ENCODE results near the gene RBM20. TPM values are rescaled to one million over a fixed set of nuclear protein-coding genes. Genes with fewer than 3 reads are reported as not detected.

The RBM20 gene
- polyA plus RNA-seq, 1 donor = 0.96 TPM

DNA sequence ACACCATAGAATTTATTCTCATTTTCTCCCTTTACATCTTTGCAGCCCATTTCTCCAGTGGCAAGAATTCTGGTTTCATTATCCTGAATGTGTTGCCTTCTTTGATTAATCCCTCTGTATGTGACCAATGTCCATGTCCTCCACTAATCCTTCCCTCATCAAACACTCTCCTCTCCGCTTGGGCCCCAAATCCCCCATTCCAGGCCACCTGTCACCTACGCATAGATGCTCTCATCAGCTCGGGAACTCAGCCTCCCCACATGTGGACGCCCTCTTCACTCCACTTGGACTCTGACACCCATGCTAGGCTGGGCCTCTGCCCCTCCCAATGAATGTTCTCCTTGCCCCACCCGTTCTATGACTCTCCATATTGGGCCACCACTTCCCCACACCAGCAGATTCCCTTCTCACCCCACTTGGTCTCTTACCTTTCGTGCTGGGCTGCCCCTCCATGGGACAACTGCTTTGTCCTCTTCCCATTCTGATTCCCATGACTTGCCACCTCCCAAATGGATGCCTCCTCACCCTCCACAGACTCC, 18.7 kb upstream of the RBM20 start:
- Histone ChIP-seq H3K4me1 (ENCODE audit: control insufficient read depth, insufficient read depth, low read length) (peaks cover 12% of the 10 kb centered on the region), H3K27me3 (ENCODE audit: control insufficient read depth, insufficient read depth, low read length) (no peaks in the 10 kb centered on the region), H3K9me3 (ENCODE audit: control insufficient read depth, low read depth, low read length) (no peaks in the 10 kb centered on the region), H3K27ac (ENCODE audit: low read length) (peak overlapping the region; percentile 56), H3K4me3 (ENCODE audit: low read length) (no peak overlapping the region), H3K36me3 (ENCODE audit: control insufficient read depth, insufficient read depth, low read length) (no peaks in the 10 kb centered on the region)
- 57% methylated on average over 3 of the region's 6 CpGs for WGBS (ENCODE audit: insufficient coverage, low lambda C conversion rate)
- peak in 1 of 2 donors; percentile 58 for DNase-seq

DNA sequence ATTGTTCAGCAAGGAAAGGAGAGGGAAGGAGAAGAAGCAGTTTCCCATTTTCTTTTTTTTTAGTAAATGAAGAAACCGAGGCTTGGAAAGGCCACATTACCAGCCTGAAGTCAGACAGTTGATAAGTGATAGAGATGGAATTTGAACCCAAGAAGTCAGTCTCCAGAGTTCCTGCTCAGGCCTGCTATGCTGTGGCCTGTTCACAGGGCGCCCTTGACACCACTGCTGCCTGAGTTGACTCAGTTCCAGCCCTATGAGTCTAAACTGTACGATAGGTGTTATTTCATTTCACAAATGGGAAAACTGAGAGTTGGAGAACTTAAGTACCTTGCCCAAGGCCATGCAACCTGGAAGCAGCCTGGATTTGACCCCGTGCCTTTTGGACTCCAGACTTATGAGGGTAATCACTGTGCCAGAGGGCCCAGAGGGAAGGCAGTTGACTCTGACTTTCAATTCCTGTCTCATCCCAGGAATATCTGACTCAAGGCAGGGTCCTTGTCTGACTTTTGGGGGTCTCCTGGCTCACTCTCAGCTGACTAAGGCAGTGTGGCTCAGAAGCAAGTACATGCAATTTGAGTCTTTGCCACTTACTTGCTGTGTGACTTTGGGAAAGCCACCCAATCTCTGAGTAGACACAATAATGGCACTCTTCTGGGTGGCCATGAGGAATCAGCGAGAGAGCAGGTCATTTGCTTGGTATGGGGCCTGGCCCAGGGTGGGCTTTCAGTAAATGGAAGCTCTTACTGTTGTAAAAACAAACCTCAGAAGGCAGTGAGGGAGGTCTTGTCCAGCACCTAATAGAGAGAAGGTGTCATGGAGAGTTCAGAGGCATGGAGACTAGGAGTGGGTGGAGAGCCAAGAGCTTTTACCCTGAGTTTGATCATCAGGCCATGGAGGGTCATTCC, 17.9 kb upstream of the RBM20 start:
- 90% methylated on average over 2 of the region's 5 CpGs for WGBS (ENCODE audit: insufficient coverage, low lambda C conversion rate)
- Histone ChIP-seq H3K36me3 (ENCODE audit: control insufficient read depth, insufficient read depth, low read length) (no peaks in the 10 kb centered on the region), H3K4me3 (ENCODE audit: low read length) (no peak overlapping the region), H3K27me3 (ENCODE audit: control insufficient read depth, insufficient read depth, low read length) (no peaks in the 10 kb centered on the region), H3K4me1 (ENCODE audit: control insufficient read depth, insufficient read depth, low read length) (peaks cover 12% of the 10 kb centered on the region), H3K27ac (ENCODE audit: low read length) (peak overlapping the region; percentile 56), H3K9me3 (ENCODE audit: control insufficient read depth, low read depth, low read length) (no peaks in the 10 kb centered on the region)
- peak in 1 of 2 donors; percentile 39 for DNase-seq

DNA sequence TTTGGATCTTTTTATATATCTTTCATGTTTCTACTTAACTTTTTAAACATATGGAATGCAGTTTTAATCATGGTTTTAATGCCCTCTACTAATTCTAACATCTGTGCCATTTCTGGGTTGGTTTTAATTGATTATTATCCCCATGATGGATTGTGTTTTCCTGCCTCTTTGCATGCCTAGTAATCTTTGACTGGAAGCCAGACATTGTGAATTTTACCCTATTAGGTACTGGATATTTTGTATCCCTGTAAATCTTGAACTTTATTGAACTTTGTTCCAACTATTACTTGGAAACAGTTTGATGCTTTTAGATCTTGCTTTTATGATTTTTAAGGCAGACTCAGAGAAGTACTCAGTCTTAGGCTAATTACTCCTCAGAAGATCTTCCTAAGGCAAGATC, 16.0 kb upstream of the RBM20 start:
- Histone ChIP-seq H3K27ac (ENCODE audit: low read length) (no peak overlapping the region), H3K27me3 (ENCODE audit: control insufficient read depth, insufficient read depth, low read length) (no peaks in the 10 kb centered on the region), H3K9me3 (ENCODE audit: control insufficient read depth, low read depth, low read length) (no peaks in the 10 kb centered on the region), H3K4me3 (ENCODE audit: low read length) (no peak overlapping the region), H3K4me1 (ENCODE audit: control insufficient read depth, insufficient read depth, low read length) (peaks cover 12% of the 10 kb centered on the region), H3K36me3 (ENCODE audit: control insufficient read depth, insufficient read depth, low read length) (no peaks in the 10 kb centered on the region)
- DNase-seq = no peak

DNA sequence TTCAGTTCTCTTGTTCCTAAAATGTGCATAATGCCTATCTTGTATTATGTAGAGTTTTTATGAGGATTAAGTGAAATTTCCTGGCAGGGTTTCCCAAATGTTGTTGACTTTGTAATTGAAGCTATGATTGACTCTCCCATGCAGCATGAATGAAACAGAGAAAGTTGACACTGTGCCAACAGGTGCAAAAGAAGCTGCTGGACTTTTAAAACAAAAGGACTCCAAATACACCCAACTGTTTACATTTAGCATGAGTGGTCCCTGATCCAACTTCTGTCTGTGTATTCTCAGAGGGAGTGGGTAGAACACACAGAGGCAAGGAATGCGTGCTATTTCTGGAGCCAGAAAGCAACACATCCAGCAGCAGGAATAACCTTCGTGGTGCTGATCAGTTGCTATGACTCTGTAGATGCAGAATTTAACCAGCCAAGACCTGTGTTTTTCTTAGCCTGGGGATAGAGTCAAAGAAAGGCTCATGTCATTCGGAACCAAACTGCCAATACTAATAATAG, 14.4 kb upstream of the RBM20 start:
- no peak overlapping the region for H3K27ac ChIP-seq (ENCODE audit: low read length)
- no peak for DNase-seq
- H3K27me3 ChIP-seq (ENCODE audit: control insufficient read depth, insufficient read depth, low read length) = no peaks in the 10 kb centered on the region
- H3K4me1 ChIP-seq (ENCODE audit: control insufficient read depth, insufficient read depth, low read length) = peaks cover 12% of the 10 kb centered on the region
- H3K9me3 ChIP-seq (ENCODE audit: control insufficient read depth, low read depth, low read length) = no peaks in the 10 kb centered on the region
- H3K36me3 ChIP-seq (ENCODE audit: control insufficient read depth, insufficient read depth, low read length) = no peaks in the 10 kb centered on the region
- no peak overlapping the region for H3K4me3 ChIP-seq (ENCODE audit: low read length)
- no CpG with 5 or more reads among the region's 3 CpGs for WGBS (ENCODE audit: insufficient coverage, low lambda C conversion rate)

DNA sequence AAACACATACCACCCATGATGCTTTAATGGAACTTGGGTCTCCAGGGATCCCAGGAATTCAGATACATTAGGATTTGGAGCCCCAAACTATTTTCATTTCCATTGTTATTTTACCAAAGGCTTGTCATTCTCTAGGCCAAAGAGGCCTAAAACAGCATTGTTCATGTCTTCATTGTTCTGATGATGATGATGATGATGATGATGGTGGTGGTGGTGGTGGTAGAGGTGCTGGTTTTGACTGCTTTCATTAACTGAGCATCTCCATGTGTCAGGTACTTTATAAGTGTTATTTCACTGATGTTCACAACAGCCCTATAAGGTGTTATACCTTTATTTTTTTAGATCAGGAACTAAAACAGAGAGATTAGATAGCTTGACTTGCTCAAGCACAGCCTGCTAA, 12.2 kb upstream of the RBM20 start:
- DNase-seq = no peak
- Histone ChIP-seq H3K4me3 (ENCODE audit: low read length) (no peak overlapping the region), H3K4me1 (ENCODE audit: control insufficient read depth, insufficient read depth, low read length) (no peaks in the 10 kb centered on the region), H3K27ac (ENCODE audit: low read length) (no peak overlapping the region), H3K27me3 (ENCODE audit: control insufficient read depth, insufficient read depth, low read length) (no peaks in the 10 kb centered on the region), H3K9me3 (ENCODE audit: control insufficient read depth, low read depth, low read length) (no peaks in the 10 kb centered on the region), H3K36me3 (ENCODE audit: control insufficient read depth, insufficient read depth, low read length) (no peaks in the 10 kb centered on the region)

DNA sequence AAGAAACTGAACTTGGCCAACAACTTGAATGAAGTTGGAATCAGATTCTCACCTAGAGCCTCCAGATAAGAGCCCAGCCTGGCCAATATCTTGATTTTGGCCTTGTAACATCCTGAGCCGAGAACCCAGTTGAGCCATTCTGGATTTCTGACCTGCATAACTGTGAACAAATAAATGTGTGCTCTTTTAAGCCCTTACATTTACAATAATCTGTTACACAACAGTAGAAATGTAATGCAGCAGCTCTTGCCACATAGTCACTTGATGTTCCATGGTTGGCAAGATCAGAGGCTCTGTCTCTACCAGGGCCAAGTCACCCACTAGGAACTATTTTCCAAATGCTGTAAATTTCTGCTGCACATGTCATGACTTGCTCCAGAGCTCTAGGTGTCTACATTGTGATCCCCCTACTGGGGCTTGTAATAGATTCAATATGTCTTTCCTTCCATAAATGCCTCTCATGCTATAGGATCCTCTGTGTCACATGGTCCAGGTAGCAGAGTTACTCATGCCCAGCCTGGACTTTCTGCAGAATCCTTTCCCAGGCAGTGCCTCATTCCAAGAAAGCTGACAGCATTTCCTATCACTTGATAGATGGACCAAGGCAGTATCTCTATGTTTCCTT, 11.4 kb upstream of the RBM20 start:
- no CpG with 5 or more reads among the region's 1 CpG for WGBS (ENCODE audit: insufficient coverage, low lambda C conversion rate)

DNA sequence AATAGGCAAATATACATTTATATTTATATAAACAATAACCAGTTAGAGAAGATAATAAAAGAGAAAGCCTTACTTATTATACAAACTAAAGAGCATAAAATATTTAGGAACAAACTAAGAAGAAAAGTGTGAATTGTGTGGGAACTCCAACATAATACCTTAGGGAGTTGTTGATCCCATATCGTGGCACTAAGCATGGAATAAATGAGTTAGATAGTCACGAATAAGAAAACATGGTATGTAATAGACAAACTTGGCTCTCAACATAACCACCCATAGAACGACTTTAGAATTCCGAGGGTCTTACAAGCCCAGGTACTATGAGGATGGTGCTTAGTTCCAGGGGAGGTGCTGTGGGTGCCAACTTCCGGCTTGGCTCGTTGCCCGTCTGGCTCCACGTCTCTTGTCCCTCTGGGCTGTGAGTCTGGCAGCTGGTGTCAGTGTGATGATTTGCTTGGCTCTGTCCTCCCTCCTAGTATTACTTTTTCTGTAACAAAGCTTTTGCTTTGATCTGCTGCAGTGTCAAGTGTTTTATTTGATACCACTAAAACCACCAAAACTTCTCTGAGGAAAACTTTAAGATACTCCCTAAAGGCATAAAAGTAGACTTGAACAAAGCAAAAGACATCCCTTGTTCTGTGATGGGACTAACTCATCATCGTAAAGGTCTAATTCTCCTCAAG, 9.5 kb upstream of the RBM20 start:
- no peaks in the 10 kb centered on the region for H3K4me1 ChIP-seq (ENCODE audit: control insufficient read depth, insufficient read depth, low read length)
- peaks cover 8% of the 10 kb centered on the region for H3K27me3 ChIP-seq (ENCODE audit: control insufficient read depth, insufficient read depth, low read length)
- no peaks in the 10 kb centered on the region for H3K36me3 ChIP-seq (ENCODE audit: control insufficient read depth, insufficient read depth, low read length)
- H3K4me3 ChIP-seq (ENCODE audit: low read length) = no peak overlapping the region
- WGBS (ENCODE audit: insufficient coverage, low lambda C conversion rate) = no CpG with 5 or more reads among the region's 9 CpGs
- no peak overlapping the region for H3K27ac ChIP-seq (ENCODE audit: low read length)
- no peaks in the 10 kb centered on the region for H3K9me3 ChIP-seq (ENCODE audit: control insufficient read depth, low read depth, low read length)
- no peak for DNase-seq

More for the DNA sequence above, 11.4 kb upstream of the RBM20 start:
- Histone ChIP-seq H3K4me3 (ENCODE audit: low read length) (no peak overlapping the region), H3K27me3 (ENCODE audit: control insufficient read depth, insufficient read depth, low read length) (peaks cover 2% of the 10 kb centered on the region), H3K4me1 (ENCODE audit: control insufficient read depth, insufficient read depth, low read length) (no peaks in the 10 kb centered on the region), H3K9me3 (ENCODE audit: control insufficient read depth, low read depth, low read length) (no peaks in the 10 kb centered on the region), H3K27ac (ENCODE audit: low read length) (no peak overlapping the region), H3K36me3 (ENCODE audit: control insufficient read depth, insufficient read depth, low read length) (no peaks in the 10 kb centered on the region)
- DNase-seq = no peak

DNA sequence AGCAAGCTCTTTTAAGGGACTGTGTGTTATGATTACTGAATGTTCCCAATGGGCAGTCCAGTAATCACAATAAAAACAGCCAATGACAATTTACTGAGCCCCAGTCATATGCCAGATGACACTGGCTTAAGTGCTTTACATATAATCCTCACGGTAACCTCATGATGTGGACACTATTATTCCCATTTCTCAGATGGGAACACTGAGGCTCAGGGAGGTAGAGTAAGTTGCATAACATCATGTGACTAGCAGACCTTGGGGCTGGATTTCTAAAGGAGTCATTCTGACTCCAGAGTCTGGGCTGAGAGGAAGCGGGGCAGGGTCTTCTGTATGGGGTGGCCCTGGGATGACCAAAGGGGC, 7.6 kb upstream of the RBM20 start:
- H3K36me3 ChIP-seq (ENCODE audit: control insufficient read depth, insufficient read depth, low read length) = no peaks in the 10 kb centered on the region
- WGBS (ENCODE audit: insufficient coverage, low lambda C conversion rate) = no CpG with 5 or more reads among the region's 2 CpGs
- no peak overlapping the region for H3K27ac ChIP-seq (ENCODE audit: low read length)
- no peaks in the 10 kb centered on the region for H3K9me3 ChIP-seq (ENCODE audit: control insufficient read depth, low read depth, low read length)
- no peak overlapping the region for H3K4me3 ChIP-seq (ENCODE audit: low read length)
- DNase-seq = no peak
- no peaks in the 10 kb centered on the region for H3K4me1 ChIP-seq (ENCODE audit: control insufficient read depth, insufficient read depth, low read length)
- peaks cover 14% of the 10 kb centered on the region for H3K27me3 ChIP-seq (ENCODE audit: control insufficient read depth, insufficient read depth, low read length)

DNA sequence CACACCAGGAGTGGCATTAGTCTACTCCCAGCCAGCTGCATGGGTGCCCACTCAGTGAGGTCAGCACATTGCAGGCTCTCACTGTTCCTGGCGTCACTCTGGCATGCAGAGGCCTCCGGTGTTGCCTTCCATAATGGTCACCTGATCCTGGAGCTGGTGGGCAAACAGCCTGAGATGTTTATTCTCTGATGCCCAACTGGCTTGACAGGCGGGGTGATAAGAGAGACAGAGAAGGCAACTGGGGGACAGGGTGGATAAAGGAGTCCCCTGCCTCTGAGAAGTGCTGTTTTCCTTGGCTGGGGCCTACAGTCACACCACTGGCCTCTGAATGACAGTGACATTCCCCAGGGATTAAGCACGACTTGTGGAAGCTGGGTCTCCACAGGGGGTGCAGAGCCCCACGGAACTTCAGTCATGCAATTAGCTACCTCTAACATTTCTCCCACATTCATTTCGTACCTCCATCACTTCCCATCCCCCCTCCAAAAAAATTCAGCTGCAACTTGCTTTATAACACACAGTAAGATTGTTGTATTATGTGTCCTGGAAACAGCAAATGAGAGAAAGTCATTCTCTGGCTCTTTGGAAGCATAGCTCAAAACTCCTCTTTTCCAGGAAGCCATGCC, 7.1 kb upstream of the RBM20 start:
- DNase-seq = no peak
- WGBS (ENCODE audit: insufficient coverage, low lambda C conversion rate) = no CpG with 5 or more reads among the region's 6 CpGs
- H3K27ac ChIP-seq (ENCODE audit: low read length) = no peak overlapping the region
- peaks cover 17% of the 10 kb centered on the region for H3K27me3 ChIP-seq (ENCODE audit: control insufficient read depth, insufficient read depth, low read length)
- no peaks in the 10 kb centered on the region for H3K9me3 ChIP-seq (ENCODE audit: control insufficient read depth, low read depth, low read length)
- no peaks in the 10 kb centered on the region for H3K4me1 ChIP-seq (ENCODE audit: control insufficient read depth, insufficient read depth, low read length)
- H3K4me3 ChIP-seq (ENCODE audit: low read length) = no peak overlapping the region
- H3K36me3 ChIP-seq (ENCODE audit: control insufficient read depth, insufficient read depth, low read length) = no peaks in the 10 kb centered on the region

DNA sequence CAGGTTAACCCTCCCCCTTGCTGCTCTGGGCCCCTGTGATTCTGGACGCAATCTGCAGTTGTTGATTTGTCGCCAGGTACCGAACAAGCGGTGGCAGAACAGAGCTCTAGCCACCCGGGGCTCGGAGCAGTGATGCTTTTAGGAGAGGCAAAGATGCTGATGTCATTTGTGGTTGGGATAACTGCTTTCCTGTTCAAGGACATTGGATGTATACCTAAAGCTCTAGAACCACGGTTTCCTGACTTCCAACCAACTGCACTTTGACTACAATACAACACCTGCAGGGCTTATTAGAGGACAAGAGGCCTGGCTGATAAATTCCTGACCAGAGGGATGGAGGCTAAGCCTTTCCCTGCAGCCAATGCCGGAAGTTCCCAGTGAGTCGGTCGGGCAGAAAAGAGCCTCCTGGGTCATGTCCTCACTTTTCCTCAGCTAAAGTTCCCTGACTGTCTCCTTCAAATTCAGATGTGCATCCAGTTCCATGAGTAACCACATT, 6.5 kb upstream of the RBM20 start:
- no peaks in the 10 kb centered on the region for H3K4me1 ChIP-seq (ENCODE audit: control insufficient read depth, insufficient read depth, low read length)
- peaks cover 22% of the 10 kb centered on the region for H3K27me3 ChIP-seq (ENCODE audit: control insufficient read depth, insufficient read depth, low read length)
- no peak overlapping the region for H3K27ac ChIP-seq (ENCODE audit: low read length)
- WGBS (ENCODE audit: insufficient coverage, low lambda C conversion rate) = no CpG with 5 or more reads among the region's 10 CpGs
- H3K36me3 ChIP-seq (ENCODE audit: control insufficient read depth, insufficient read depth, low read length) = no peaks in the 10 kb centered on the region
- DNase-seq = no peak
- no peaks in the 10 kb centered on the region for H3K9me3 ChIP-seq (ENCODE audit: control insufficient read depth, low read depth, low read length)
- no peak overlapping the region for H3K4me3 ChIP-seq (ENCODE audit: low read length)
